Body of pancreas (tissue), 4 donors: Measurements from ENCODE around the gene QPRT.

Experiments
- CTCF ChIP-seq, 7 experiments: fragments of 450-650 bp in 4 of 7; fragments of 200-600 bp in 3 of 7; sonication (generic) in 3 of 7; IDR thresholded peaks; one replicate each; pipeline ENCODE4 v1.5.1; 2016 to 2019; ENCODE audit warnings: antibody characterized with exemption in 7 of 7
- POLR2A ChIP-seq, 3 donors: fragments of 450-650 bp; IDR thresholded peaks; one replicate each; pipeline ENCODE4 v1.6.1; 2016; ENCODE audit warnings: antibody characterized with exemption in 3 of 3, mild to moderate bottlenecking in 2 of 3

- TF ChIP-seq CTCF (IDR thresholded peaks at IDR 0.05) (no peak), POLR2A (IDR thresholded peaks at IDR 0.05) (no peak)
These were observed 40.1 kb downstream of the QPRT start for GRCh38 chr16:29719063-29719462.
